Measurements from ENCODE around the gene ANKRD6.

The ANKRD6 gene

DNA sequence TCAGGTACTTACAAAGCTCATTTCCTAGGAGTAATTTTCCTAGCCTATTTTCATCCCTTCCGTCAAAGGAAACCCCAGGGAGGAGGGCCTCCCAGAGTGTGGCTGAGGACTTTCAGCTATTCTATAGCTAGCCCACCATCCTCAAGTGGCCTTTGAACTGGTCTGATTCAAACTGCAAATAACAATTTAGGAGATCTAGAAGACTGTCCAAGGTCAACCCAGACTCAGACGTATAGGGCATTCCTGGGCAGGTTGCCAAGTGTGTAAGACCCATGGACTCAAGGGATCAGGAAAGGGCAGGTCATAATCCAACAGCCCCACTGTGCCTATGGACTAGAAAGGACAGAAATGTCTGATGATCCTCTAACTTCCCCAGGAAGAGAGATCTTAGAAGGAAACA, 18.7 kb upstream of the ANKRD6 start:
- no peak for DNase-seq

DNA sequence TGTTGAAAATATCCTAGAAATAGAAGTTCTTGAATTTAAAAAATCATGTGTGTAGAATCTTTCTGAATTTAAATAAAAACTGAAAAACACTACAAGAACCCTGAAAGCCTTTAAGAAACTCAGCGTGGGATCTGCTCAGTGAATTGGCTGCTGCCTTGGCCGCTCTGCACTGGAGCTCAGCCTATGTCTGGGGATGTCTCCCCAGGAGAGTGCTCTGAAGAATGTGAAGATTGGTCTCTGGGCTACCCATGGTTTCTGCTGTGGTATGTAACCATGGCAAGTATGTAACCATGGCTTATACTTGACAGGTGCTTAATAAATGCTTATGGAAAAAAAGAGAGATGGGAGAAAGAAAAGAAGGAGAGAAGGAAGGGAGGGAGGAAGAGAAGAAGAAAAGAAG, 17.8 kb upstream of the ANKRD6 start:
- no peak for DNase-seq

DNA sequence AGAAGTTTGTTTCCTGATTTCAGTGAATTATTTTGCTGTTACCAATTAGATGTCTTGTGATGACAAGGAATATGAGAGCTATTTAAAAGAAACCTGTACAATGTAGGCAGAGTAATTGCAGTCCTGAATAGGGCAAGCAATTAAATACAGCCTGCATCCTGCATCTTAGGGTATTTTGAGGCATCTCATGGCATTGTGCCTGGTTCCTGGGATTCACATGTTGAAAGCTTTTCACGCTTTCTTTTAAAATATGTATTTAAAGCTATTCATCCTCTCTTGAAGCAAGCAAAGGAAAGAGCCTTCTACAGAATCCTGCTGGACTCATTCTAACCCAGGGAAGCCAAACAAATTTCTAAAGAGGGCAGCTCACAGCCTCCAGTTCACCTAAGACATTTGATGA, 16.2 kb upstream of the ANKRD6 start:
- no peak for DNase-seq

DNA sequence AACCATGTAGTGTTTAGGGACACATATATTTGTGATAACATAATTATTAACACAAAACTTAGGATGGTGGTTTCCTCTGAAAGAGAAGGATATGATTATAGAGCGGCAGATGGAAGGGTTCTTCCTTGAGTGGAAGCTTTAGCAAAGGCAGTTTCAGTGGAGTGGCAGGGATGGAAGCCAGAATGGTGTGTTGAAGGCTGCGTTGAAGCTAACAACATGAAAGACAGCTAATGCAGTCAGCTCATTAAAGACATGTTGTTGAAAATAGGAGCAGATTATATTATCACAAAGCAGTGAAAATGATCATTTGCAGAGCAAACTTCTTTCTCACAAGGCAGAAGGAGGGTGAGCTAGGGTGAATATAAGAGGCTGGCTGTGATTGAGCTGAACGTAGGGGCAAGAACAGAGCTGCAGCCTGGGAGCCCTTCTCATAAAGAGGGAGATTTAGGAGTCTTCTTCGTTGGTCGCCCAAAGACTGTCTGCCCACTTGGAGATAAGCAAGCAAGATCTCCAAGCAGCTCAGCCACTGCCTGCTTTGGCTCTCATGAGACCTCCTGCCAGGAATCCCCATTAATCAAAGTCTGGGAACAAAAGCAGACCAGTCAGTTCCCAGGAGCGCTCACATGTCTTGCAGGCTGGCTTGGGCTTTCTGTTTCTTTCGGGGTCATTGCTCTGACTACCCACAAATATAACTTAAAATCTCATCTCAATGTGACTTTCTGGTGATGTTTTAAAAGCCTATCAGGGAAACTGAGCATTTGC, 2.6 kb upstream of the ANKRD6 start:
- DNase-seq = peak; percentile 69

DNA sequence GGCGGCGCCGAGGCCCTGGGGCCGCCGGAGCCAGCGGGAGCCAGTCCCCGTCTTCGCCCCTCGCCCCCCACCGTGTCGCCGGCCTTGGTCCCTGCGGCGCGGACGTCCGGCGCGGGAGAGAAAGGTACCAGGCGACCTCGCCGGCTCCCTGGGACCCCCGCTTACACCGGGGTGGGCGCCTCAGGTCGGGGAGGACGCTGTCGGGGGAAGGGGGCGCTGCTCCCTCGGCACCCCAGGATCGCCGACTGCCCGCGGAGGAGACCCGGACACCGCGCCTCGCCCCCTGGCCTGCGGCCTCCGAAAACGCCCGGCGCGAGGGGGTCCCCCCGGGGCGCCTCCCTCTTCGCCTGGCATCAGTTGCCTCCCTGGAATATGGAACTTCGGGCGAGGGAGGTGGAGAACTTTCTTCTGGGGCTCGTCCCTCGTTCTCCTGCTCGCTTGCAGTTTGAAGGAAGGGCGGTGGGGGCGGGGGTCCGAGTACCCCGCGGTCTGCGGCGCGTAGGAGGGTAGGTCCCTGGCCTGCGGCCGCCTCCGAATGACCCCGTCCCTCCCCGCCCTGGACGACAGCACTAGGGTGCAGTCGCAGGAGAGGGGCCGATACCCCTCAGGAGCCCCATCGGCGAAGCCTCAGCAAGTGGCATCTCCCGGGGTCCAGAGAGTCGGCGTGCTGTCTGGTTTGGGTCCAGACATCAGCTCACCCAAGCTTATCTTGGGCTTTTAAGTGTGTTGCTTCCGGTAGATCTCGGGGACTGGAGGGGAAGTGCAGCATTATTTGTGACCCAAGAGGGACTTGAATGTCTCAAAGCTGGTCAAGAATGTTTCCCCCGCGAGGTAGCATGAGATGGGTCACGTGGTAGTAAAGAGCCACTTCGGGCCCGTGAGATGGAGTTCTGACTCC, 549 bp downstream of the ANKRD6 start:
- peak; percentile 60 for DNase-seq

DNA sequence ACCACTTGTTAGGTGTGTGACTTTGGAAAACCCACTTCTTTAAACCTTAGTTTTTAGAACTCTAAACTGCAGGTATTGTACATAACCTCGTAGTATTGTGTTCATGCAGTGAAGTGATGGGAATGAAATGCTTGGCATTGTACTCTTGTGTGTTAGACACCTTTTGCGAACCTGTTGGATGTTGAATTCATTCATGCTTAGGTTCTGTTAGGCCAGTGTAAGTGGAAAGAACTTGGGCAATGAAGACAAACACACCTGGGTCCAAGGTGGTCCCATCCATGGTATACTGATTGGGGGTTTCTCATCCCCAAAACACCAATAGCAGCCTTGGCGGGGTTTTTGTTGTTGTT, 1.2 kb downstream of the ANKRD6 start:
- no peak for DNase-seq

DNA sequence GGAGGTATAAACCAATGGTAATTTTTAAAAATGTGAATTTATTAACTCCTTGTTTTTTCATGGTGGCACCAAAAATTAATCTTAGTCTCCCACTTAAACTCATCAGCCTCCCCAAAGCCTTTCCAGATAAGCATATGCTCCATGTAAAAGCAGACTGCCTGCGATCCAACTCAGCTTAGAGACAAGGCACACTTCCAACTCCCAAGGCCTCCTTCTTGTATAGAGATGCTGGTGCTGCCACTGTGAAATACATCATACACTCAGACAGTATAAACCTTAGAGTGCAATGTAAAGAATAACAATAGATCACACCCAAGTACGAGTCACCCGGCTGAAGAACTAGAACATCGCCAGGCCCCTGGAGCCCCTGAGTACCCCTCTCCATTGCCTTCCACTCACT, 2.0 kb downstream of the ANKRD6 start:
- DNase-seq = no peak

DNA sequence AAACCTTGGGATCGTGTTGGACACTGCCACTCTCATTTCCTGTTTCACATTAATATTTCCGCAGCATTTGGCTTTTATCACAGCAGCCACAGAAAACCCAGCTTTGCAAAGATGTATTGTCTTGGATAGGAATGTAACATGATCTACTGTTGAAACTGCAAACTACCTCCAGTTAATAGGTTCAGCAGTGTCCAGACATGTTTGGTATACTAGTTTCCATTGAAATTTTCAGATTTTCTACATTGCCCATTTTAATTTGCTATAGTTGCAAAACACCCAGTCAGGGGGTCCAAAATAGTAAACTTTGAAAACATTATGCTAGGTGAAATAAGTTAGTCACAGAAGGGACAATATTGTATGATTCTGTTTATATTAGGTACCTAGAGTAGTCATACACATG, 3.3 kb downstream of the ANKRD6 start:
- no peak for DNase-seq

DNA sequence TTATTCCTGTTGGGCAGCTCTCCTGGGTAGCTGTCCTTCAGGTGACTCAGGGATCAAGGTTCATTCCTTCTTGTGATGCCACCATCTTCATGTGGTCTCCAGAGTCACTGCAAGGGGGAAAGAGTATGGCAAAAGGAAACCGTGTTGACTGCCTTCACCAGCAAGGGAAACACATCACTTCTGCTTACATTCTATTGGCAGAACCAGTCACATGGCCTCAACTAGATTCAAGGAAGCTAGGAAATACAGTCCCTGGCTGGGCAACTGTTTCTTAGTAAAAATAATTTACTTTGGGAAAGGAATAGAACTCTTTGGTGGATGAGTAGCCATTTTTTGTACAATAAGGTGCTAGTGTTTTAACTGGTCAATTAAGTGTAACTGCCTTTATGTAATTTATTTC, 5.3 kb downstream of the ANKRD6 start:
- no peak for DNase-seq

DNA sequence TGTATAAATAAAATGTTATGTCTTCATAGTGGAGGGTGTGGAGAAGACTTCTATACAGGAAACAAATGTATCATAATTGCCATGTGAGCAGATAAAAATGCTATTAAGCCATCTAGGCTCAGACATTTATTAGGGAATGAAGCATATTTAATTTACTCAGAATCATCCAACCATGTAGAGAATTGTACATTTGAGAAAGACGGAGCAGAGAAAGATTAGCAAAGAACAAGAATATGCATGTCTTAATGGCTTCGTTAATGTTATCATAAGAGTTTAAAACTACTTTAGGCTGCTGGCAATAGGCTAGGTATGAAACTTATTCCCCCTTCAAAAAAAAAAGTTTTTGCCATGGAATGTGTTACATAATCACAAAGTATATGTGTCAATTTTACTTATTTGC, 6.1 kb downstream of the ANKRD6 start:
- no peak for DNase-seq

DNA sequence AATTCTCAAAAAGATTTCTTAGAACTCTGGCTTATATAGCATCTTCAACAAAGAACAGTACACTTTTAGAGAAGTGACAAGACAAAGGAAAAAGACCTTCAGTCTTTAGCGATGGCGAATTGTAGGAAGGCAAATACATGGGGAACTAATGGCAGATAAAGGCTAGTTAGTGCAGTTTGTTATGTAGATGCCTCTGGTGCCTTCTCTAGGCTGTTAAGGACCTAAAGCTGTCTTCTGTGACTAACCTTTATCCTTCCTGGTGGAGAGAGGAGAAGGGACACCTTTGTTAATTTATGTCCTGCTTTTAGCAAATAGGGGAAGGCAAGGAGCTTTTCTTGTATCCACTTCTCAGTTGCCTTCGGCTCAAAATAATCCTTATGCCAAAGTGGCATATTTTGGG, 7.2 kb downstream of the ANKRD6 start:
- no peak for DNase-seq

DNA sequence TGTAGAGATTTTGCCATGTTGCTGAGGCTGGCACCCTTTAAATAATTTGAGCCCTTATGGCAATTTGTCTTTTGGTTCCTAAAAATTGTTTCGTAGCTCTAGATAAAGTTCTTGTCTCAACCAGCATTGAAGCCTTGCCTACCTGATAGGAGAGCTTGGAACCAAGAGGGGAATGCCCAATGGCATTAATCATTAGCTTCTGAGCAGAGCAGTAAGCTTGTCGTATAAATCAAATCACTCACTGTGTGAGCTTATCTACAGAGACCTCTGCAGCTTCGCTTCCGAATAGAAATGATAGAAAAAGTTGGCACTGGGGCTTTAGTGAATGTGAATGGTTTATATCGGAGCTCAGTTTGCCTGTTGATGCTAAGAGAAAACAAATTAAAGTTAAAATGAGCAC, 10.7 kb downstream of the ANKRD6 start:
- DNase-seq = no peak

DNA sequence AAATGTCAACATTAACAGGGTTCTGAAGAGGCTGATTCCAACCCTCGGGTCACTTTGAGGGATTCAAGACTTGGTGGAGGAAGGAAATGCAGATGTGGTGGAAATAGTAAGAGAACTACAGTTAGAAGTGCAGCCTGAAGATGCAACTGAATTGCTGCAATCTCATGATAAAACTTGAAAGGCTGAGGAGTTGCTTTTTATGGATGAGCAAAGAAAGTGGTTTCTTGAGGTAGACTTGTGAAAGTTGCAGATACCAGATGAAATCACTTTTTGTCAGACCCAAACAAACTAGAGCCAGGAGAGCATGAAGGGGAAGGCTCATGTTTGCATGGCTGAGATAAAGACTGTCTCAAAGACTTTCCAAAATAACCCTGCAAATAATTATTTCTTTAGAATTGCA, 16.2 kb downstream of the ANKRD6 start:
- no peak for DNase-seq

DNA sequence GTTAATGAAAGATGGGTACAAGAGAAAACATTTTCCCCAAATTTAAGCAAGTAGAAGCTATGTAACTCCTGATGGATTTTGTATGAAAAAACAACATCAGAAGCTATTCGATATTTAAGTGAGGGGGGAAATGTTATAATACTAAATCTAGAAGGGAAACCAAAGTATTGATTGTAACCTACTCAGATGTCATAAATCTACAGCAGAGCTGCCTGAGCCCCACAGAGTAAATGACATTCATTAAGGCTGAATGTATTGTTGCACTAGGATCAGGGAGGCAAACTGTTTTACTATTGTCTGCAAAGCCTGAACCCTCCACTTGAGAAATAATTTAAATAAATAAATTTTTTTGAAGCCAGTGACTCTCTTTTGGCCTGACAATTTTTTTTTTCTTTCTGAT, 19.3 kb downstream of the ANKRD6 start:
- no peak for DNase-seq

DNA sequence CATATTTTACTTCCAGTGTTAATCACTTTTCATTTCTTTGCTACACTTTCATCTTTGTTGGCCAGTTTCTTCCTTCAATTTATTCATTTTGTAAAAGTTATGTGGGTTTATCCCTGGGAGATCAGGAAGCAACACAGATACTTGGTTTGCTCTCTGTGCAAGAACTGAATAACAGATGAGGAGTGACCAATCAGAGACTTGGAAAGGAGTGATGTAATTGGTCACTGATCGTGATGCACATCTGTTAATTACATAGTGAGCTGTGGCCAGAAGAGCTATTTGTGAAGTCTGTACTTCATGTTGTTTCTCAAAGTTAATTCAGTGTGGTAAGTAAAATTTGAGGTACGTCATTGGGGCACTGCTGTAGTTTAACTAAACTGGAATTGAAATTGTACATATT, 21.3 kb downstream of the ANKRD6 start:
- DNase-seq = no peak

DNA sequence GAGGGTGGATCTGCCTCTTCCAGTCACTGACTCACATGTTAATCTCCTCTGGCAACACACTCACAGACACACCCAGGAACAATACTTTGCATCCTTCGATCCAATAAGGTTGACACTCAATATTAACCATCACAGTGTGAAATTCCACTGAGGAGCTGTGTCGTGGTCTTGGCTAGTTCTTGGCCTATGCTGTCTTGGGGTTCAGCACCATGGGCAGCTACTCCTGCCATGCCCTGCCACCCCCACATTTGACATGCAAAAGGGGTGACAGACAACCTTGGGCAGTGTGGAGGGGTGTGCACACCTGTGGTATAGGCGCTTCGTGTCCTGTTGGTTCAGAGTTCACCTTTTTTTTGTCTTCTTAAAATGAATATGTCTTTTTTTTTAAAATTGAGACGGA, 25.8 kb downstream of the ANKRD6 start:
- DNase-seq = no peak

DNA sequence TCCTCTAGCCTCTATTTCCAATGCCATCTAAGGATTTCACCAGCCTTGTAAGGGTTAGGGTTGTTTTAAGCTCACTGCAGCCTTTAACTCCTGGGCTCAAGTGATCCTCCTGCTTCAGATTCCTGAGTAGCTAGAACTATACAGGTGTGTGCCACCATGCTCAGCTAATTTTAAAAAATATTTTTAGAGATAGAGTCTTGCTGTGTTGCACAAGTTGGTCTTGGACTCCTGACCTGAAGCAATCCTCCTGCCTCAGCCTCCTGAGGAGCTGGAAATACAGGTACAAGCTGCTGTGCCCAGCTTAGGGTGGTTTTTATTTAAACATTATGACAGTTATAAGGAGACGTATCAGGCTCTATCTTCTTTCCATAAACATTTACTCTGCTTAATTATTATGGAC, 26.5 kb downstream of the ANKRD6 start:
- DNase-seq = no peak

DNA sequence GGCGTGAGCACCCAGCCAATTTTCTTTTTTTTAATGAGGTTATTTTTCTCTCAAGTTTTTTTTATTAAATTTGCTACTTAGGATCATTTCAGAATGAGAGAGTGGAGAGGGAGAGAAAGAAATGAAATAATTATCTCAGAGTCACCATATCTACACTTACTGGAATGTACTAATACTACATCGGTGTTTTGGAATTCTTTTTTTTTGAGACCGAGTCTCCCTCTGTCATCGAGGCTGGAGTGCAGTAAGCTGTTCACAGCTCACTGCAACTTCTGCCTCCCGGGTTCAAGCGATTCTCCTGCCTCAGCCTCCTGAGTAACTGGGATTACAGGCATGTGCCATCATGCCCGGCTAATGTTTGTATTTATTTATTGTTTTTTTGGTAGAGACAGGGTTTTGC, 27.8 kb downstream of the ANKRD6 start:
- no peak for DNase-seq

DNA sequence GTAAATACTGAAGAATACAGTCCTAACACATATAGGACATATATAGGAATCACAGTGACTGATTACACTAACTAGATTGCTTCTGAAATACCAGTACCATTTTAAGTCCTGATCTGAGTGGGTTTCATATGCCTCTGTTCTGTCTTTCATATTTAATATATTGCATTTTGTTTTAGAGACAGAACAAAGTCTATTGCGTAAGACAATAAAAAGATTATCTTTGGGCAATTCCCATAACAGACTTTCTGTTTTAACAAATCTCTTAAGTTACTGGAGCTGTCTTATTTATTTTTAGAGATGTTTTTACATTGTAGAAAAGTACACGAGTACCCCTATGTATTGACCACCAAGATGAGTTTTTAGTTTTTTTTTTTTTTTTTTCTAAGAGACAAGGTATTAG, 29.6 kb downstream of the ANKRD6 start:
- DNase-seq = no peak

DNA sequence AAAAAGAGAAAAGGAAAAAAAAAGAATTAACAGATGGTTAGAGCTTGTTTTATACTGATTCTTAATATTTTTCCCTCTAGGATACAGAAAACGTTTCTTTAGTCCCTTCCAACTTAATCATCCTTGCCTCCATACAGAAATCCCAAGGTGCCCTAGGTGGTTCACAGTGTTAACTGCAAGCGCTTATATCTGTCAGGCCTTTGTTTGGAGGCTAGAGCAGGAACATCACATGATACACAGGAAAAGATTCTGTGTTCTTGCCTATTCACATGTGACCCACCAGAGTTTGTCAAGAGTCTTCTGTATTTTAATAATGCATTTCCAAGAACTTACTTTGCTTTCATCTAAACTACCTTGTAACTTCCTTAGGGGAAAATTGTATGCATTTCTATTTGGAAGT, 31.3 kb downstream of the ANKRD6 start:
- DNase-seq = no peak

DNA sequence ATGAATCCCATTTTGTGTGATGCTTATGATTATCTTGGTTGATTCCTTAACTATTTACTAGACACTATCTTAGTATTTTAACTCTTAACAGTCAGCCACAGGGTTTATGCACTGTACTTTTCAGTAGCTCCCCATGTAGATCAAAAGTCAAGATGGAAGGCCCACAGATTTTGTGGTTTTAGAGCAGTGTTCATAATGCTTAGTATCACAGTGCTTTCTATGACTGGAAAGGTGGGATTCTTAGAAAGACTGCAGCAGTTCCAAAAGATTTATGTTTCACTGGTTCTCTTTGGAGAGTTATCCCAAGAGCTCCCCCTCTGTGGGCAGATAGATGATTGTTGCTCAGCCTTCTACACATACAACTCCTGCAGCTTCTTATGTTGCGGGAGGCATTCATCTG, 34.5 kb downstream of the ANKRD6 start:
- no peak for DNase-seq

DNA sequence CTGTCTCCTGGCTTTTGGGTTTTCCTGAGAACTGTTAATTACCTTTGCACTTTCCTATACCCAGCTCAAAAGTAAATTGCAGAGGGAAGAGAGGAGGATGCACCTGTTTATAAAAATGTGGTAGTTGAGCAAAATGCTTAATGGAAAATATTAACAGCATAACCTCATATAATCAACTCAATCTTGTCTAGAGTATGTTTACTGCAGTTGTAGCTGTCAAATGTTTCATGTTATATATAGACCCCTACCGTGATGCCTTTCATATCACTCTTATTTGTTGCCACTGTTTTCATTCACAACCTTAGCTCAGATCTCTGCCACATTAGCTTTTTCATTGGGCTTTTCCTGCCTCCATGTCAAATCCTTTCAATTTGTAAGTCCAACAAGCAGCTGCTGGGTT, 36.0 kb downstream of the ANKRD6 start:
- no peak for DNase-seq

DNA sequence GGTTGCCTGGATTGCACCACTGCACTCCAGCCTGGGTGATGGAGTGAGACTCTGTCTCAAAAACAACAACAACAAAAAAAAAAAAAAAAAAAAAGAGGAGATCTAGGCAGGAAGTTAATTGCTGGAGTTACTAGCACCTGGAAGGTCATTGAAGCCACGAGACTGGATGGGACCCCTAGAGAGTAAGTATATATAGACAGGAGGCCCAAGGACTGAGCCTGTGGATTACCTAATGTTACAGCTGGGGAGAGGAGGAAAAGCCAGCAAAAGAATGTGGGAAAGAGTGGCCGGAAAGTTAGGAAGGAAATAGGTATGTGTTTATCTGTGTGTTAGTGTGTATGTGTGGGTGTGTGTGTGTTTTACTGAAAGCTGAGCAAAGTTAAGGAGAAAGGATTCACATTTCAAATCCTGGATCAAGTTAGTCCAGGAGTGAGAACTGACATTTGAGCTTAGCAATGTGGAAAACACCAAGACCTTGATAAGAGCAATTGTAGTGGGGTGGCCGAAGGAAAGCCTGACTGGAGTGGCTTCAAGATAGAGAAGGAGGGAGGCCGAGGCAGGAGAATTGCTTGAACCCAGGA, 38.4 kb downstream of the ANKRD6 start:
- DNase-seq = no peak

DNA sequence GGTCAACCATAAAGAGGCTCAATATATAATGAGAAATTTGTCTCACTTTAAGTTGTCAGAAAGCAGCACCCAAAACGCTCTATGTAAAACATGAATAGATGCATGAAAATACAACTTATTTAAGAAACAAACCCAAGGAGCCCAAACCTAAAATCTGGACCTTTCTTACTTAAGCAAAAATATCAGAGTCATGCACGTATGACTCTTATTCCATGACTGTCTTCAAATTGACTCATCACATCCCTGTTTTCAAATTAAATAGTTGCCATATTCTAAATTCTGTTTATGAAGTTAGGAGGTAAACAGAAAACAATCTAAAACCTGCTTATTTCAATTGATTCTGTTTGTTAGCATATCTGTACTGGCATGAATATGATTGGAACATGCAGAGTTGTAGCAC, 42.1 kb downstream of the ANKRD6 start:
- DNase-seq = no peak
